ENCODE data around the gene CHD5.

- TF ChIP-seq CTCF (IDR thresholded peaks at IDR 0.05) (no peak), POLR2A (IDR thresholded peaks at IDR 0.05; ENCODE audit: low read depth) (no peak)
These were observed 117.5 kb downstream of the CHD5 start for GRCh38 chr1:6062670-6063069.

Measured in esophagus muscularis mucosa (tissue), 3 donors.